HG02852 (cell line): ENCODE results near the gene PTPRS.
A peak's percentile ranks its signal among the peaks of the same experiment; 100 is the strongest.
"Not testable (repeated sequence)": the region's sequence is repeated elsewhere in the genome, so short reads cannot be mapped to it uniquely, and the experiment has no call there.

ENCODE experiments used
- ATAC-seq: cut with Tn5 transposase; IDR thresholded peaks from one replicate; pipeline ENCODE4 v1.9.1; 2021; ENCODE audit warnings: mild to moderate bottlenecking, moderate library complexity; ENCODE audit not compliant: unreplicated experiment

PTPRS gene

GRCh38 chr19:5334366-5334739 lies 6.3 kb downstream of the PTPRS start:
- no peak for ATAC-seq

DNA sequence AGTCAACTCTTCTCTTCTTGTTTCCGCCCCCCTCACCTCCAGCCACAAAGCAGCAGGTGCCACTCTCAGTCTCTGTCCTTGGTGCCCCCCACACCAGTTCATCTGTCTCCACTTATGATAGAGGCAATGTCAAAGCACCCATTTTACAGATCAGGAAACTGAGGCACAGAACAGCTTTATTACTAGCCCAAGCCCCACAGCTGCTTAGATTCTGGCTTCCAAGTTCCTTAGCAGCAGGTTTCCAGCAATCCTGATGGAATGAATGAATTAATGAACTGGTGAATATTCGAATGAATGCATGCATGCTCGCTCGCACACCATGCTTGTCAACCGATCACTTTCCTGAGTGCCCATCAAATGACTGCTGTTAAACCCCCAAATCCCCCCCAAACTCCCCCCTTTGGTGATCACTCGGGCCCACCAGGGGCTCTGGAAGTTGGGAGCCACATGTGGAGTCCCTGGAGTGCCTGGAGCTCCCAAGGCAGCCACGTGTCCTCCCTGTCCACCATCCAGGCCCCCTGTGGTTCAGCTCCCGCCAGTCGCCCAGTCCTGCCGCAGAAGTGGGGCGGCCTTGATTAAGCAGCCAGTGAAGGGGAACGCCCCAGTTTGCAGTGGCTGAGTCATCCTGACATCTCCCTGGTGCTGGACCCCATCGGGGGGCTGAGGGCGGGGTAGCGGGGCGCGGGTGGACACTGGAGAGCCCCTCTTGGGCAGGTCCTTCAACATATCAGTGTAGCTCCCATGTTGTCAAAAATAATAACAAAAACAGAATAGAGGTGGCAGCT lies 6.8 kb downstream of the PTPRS start:
- no peak for ATAC-seq

DNA sequence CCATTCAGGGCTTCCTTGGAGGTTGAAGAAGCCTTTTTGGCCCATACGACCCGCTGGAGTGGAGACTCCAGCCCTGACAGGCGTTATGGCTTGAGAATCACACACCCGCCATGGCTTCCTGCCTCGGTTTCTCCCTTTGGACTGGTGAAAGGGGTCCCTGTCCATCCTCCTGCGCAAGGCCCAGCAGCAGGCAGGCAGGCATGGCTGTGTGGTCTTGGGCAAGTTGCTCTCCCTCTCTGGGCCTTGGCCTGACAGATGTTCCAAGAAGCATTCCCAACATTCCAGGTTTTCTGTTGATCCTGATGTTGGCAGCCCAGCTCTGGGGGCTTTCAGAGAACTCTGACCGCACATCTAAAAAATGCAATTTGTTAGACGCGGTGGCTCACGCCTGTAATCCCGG lies 8.1 kb downstream of the PTPRS start:
- ATAC-seq, result no peak

DNA sequence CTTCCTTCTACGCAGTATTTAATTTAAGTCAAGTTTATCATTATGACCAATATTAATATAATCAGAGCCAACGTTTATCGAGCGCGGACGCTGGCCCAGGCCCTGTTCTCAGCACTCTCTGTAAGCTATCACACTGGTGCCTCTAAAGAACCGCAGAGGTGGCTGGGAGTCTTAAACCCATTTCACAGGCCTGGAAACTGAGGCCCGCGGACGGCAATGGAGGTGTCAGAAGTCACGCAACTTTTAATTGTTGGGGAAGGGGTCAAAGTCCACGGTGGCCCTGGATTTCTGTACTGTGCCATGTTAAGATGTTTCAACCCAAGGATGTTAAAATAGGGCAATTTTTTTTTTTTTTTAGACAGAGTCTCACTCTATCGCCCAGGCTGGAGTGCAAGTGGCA lies 8.8 kb downstream of the PTPRS start:
- ATAC-seq, result no peak

GRCh38 chr19:5330307-5330720 lies 10.3 kb downstream of the PTPRS start:
- ATAC-seq, result no peak

DNA sequence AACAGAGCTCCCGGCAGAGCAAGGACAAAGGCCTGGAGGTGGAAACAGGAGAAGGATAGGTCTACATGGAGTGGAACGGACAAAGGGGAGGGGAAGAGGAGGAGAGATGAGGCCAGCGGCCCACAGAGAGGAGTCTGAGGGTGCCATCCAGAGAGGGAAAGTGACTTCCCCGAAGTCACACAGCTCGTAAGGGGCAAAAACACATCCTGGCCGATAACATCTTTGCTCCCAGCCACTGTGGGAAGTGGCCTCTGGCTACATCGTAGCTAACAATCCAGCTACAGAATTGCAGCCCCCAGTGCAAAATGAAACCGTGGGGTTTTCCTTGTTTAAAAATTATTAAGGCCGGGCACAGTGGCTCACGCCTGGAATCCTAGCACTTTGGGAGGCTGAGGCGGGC lies 11.5 kb downstream of the PTPRS start:
- ATAC-seq, result no peak

DNA sequence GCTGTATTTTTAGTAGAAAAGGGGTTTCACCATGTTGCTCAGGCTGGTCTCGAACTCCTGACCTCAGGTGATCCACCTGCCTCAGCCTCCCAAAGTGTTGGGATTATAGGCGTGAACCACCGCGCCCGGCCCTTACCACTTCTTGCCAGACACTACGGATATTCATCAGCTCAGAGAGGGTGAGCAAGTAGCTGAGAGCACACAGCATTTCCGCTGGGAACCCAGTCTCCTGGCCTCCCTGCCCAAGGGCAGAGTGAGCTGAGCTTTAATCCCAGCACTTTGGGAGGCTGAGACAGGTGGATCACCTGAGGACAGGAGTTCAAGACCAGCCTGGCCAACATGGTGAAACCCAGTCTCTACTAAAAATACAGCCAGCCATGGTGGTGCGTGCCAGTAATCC lies 12.2 kb downstream of the PTPRS start:
- ATAC-seq, result not testable (repeated sequence)

GRCh38 chr19:5326986-5327623 lies 13.5 kb downstream of the PTPRS start:
- no peak for ATAC-seq

DNA sequence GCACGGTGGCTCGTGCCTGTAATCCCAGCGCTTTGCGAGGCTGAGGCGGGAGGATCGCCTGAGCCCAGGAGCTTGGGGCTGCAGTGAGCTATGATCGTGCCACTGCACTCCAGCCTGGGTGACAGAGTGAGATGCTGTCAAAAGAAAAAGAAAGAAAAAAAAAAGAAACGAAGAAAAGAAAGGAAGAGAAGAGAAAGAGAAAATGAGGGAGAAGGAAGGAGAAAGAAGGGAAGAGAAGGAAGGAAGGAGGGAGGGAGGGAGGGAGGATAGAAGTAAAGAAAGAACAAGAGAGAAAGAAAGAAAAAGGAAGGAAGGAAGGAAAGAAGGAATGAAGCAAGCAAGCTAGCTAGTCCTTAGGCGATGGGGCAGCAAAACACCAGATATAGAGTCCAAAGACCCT lies 14.1 kb downstream of the PTPRS start:
- ATAC-seq, result no peak

- no peak for ATAC-seq
Measured at GRCh38 chr19:5324947-5325346, 15.7 kb downstream of the PTPRS start.

DNA sequence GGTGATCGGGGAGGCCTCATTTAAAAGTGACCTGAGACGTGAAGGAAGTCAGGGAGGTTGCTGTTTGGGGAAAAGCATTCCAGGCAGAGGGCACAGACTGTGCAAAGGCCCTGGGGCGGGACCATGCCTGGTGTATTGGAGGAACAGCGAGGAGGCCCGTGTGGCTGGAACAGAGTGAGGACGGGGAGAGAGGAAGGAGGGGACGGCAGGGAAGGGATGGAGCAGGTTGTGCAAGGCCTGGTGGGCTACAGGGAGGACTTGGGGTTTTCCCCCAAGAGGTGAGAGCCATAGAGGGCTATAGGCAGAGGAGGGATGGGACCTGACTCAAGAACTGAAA lies 17.2 kb downstream of the PTPRS start:
- no peak for ATAC-seq

DNA sequence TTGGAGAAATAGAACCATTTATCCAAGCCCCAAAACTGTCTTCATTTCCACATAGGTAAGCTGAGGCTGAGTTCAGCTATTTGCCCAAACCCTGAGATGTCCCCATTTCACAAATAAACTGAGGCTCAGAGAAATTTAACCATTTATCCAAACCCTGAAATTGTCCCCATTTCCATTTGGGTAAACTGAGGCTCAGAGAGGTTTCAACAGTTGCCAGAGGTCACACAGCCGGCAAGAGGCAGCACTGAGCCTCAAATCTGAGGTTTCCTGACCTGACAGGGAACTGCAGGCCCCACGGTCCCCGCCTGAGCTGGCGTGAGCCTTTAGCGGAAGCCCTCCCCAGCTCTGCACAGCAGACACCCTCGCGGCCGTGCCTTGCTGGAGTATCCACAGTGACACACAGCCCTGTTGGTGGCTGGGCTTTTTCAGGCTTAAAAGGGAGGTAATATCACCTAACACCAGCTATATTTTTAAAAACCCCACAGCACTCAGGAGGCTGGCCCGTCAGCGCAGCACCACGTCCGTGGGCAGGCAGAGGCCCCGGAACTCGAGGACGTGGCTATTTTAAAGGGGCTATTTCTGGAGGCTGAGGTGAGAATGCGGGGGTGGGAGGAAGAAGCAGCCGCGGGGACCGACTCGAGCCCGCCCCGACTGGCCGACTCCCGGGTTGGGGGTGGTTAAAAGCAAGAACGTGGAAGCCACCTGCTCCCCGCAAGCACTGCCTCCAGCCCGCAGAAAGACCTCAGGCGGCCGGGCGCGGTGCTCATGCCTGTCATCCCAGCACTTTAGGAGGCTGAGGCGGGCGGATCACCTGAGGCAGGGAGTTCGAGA lies 18.5 kb downstream of the PTPRS start:
- peak; percentile 81 for ATAC-seq

DNA sequence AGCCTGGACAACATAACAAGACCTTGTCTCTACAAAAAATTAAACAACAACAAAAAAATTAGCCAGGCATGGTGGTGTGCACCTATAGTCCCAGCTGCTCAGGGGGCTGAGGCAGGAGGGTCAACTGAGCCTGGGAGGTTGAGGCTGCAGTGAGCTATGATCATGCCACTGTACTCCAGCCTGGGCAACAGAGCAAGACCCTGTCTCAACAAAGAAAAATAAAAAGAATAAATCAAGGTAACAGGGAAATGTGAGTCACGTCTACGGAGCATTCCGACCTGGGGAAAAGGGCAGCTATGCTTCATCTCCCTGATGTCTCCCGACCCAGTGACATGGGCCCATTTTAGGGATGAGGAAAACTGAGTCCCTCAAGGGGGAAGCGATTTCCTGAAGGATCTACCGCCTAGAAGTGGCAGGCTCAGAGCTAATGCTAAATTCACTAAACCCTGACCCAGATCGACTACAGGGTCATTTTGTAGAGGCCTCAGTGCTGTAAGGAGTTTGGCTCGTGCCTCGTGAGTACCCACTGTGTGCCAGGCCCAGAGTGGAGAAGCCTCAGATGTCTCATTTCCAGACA lies 19.5 kb downstream of the PTPRS start:
- no peak for ATAC-seq

GRCh38 chr19:5319516-5319915 lies 21.1 kb downstream of the PTPRS start:
- no peak for ATAC-seq

DNA sequence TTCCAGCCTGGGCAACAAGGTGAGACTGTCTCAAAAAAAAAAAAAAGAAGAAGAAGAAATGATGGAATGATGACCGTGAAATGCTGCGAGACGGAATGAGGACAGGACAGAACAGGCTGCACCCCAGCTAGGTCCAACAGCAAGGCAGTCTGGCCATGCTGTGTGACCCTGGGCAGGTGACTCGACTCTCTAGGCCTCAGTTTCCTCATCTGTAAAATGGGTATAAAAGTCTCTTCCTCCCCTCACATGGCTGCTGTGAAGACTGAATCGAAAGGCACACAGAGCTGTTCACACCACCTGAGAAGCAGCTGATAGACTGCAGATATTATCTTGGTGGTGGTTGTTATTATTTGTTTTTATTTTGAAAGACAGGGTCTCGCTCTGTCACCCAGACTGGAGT lies 22.3 kb downstream of the PTPRS start:
- ATAC-seq, result no peak

DNA sequence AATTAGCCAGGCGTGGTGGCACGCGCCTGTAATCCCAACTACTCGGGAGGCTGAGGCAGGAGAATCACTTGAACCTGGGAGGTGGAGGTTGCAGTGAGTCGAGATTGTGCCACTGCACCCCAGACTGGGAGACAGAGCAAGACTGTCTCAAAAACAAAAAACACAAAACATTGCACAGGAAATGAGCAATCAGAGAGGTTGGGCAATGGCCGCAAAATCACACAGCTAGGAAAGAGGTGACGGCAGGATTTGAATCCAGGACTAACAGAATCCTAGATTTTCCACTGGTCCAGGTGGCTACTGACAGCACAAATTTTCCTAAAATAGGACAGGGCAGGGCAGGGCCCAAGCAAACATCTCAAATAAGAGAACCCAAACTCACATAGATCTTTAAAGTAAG lies 23.3 kb downstream of the PTPRS start:
- ATAC-seq, result no peak

DNA sequence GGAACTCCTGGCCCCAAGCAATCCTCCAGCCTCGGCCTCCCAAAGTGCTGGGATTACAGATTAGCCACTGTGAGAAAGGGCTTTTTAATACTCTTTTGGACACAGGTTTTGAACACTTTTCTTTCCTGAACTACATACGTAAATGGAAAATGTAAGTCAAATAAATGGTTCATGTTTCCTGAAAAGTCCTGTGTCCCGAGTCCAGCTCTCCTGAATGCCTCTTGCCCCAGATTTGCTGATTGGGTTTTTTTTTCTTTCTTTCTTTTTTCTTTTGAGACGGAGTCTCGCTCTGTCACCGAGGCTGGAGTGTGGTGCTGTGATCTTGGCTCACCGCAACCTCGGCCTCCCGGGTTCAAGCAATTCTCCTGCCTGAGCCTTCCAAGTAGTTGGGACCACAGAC lies 24.5 kb downstream of the PTPRS start:
- ATAC-seq, result no peak

- ATAC-seq, result no peak
Measured at GRCh38 chr19:5314907-5315298, 25.7 kb downstream of the PTPRS start.

DNA sequence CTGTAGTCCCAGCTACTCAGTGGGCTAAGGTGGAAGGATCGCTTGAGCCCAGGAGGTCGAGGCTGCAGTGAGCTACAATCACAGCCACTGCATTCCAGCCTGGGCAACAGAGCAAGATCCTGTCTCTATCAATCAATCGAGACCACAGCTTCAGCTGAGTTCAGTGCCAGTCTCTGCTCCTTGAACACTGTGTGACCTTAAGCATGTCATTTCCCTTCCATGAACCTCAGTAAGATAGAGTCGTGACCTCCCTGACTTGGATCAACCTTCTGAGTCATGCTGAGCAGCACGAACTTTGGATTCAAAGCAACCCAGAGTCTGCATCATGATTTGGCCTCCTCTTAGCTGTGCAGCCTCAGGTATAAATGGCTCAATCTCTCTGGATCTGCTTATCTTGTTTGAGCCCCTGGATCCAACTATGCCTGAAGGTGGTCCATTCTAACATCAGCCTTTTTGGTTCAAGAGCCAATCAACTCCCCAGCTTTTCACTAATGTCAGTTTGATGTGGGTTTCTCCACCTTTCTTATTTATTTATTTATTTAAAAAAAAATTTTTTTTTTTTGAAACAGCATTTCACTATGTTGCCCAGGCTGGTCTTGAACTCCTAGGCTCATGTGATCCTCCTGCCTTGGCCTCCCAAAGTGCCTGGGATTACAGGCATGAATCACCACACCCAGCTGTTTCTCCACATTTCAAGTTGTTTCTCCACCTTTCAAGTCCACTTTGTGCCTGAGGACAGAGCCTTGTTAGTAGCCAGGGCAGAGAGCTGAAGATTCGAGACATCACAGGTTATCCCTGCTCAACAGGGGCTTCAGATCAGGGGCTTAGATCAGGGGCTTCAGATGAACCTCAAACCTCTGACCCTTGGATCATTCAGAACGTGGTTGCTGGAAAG lies 26.4 kb downstream of the PTPRS start:
- ATAC-seq, result no peak

DNA sequence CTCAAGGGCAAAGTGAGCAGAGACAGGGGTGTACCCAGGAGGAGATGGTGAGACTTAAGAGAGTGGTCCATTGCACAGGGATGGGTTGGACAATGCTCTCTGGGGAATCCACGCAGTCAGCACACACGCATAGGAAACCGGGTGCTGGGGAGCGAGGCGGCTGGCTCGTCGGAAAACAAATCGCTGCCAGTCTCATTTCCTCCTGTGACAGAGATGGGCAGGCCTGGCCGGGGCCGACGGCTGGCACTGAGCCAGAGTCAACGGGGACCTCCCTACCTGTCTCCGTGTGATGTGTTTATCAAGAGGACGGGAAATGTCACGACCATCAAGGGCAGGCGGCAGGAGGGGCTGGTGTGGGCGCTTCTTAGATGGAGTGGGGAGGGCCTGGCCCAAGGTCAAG lies 27.3 kb downstream of the PTPRS start:
- ATAC-seq, result no peak

DNA sequence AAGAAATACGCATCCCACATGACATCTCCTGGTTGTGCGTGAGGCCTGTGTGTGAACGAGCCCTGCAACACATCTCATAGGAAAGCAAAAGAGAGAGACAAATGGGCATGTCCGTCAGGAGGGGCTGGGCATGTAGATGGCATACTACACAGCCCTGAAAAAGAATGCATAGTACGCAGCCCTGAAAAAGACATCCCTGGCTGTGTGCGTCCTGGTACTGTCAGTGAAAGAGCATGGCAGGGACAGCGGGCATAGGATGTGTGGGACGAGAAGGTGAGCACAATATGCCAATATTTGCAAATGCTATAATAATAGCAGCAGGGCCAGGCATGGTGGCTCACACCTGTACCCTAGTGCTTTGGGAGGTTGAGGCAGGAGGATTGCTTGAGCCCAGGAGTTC lies 28.6 kb downstream of the PTPRS start:
- ATAC-seq, result no peak
